ENCODE results near the gene SPPL2B.
"Not testable (repeated sequence)": the region's sequence is repeated elsewhere in the genome, so short reads cannot be mapped to it uniquely, and the experiment has no call there.

The SPPL2B gene

DNA sequence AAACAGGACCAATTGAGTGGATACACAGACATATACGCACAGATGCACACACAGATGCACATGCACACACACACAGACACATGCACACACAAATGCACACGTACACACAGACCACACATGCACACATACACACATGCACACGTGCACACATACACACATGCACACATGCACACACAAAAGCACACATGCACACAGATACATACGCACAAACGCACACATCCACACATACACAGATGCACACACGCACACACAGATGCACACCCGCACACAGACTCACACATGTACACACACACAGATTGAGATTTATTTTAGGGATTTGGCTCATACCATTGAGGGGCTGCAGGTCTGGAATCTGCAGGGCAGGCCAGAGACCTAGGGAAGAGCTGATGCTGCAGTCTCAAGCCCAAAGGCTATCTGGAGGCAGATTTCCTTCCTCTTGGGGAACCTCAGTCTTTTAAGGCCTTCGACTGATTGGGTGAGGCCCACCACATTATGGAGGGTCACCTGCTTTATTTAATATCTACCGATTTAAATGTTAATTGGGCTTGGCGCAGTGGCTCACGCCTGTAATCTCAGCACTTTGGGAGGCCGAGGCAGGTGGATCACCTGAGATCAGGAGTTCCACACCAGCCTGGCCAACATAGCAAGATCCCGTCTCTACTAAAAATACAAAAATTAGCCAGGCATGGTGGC, 54.2 kb downstream of the SPPL2B start:
- no peak for DNase-seq

DNA sequence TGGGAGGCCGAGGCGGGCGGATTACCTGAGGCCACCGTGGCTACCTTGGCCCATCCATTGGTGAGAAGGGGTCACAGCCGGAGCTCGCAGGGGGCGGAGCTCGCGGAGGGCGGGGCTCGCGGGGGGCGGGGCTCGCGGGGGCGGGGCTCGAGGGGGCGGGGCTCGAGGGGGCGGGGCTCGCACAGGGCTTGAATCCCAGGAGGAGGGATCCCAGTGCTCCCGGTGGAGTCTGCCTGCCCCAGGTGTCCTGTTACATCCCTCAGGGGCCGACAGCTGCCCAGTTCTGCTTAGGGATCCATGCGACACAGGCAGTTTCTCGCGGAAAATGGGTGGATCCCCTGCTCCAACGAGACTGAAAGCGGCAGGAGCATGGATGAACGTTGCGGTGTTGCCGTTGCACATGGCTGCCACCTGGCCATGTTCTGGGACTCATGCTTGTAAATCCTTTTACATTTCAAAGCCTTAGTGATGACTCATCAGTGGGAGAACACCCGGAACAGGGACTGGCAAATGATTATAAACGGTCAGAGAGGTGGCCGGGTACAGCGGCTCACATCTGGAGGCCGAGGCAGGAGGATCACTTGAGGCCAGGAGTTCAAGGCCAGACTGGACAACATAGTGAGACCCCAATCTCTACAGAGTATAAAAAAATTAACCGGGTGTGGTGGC, 56.7 kb downstream of the SPPL2B start:
- no peak for DNase-seq

DNA sequence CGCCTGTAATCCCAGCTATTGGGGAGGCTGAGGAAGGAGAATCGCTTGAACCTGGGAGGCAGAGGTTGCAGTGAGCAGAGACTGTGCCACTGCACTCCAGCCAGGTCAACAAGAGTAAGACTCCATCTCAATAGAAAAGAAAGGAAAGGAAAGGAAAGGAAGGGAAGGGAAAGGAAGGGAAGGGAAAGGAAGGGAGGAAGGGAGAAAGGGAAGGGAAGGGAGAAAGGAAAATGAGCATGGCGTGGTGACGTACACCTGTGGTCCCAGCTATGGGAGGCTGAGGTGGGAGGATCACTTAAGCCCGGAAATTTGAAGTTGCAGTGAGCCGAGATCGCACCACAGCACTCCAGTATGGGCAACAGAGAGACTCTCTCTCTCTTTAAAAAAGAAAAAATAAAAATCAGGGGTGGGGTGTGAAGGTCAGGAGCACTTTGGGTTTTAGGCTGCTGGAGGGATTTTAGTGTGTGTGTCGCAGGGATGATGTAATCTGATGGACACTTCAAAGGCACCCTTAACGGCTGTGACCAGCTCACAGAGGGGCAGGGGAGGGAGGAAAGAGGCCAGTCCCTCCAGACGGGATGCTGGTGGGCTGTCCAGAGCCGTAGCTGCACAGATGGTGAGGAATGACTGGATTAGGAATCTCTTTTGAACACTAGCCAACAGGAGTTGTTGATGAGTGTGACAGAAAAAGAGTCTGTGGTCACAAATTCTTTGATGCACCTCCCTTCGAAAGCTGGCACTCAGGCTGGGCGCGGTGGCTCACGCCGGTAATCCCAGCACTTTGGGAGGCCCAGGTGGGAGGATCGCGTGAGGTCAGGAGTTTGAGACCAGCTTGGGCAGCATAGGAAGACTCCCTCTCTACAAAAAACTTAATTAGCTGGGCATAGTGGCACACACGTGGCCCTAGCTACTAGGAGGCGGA, 59.1 kb downstream of the SPPL2B start:
- no peak for DNase-seq

DNA sequence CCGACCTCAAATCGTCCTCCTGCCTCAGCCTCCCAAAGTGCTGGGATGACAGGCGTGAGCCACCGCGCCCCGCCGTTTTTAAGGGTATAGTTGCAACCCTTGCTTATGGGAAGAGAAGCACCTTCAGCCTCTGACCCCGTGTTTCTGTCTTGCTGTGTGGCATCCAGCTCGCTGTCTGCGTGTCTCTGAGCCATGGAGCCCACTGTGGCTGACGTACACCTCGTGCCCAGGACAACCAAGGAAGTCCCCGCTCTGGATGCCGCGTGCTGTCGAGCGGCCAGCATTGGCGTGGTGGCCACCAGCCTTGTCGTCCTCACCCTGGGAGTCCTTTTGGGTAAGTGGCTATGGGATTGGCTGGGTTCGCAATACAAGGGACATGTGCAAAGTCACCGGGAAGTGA, 61.1 kb downstream of the SPPL2B start:
- no peak for DNase-seq

DNA sequence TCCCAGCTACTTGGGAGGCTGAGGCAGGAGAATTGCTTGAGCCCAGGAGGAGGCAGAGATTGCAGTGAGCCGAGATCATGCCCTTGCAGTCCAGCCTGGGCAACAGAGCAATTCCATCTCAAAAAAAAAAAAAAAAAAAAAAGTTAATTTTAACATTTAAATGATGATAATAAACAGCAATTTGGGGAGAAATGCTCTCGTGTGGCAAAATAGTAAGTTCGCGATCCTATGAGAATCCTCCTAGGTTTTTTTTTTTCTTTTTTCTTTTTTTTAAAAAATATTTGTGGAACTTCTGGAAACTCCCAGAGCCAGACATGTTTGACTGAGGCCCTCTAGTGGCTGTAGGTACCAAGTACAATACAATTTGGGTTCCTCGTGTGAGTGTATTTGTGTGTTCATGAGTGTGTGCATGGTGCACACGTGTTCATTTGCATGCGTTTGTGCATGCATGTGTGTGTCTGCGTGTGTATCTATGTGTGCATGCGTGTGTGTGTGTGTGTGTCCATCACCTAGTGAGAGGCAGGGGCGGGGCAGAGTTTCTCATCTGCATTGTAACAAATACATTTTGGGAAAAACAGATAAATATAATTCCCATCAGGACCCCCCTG, 62.7 kb downstream of the SPPL2B start:
- DNase-seq: peak; percentile 82

DNA sequence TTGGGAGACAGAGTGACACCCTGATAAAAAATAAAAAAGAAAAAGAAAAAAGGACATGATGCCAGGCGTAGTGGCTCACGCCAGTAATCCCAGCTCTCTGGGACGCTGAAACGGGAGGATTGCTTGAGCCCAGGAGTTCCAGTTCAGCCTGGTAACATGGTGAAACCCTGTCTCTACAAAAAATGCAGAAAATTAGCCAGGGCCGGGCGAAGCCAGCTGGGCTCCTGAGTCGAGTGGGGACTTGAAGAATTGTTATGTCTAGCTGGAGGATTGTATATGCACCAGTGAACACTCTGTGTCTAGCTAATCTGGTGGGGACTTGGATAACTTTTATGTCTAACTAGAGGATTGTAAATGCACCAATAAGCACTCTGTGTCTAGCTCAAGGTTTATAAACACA, 63.9 kb downstream of the SPPL2B start:
- DNase-seq: no peak

DNA sequence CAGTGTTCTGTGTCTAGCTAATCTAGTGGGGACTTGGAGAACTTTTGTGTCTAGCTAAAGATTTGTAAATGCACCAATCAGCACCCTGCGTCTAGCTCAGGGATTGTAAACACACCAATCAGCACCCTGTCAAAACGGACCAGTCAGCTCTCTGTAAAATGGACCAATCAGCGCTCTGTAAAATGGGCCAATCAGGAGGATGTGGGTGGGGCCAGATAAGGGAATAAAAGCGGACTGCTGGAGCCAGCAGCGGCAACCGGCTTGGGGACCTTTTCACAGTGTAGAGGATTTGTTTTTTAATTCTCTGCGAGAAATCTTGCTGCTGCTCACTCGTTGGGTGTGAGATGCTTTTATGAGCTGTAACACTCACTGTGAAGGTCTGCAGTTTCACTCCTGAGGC, 64.4 kb downstream of the SPPL2B start:
- peak; percentile 21 for DNase-seq

DNA sequence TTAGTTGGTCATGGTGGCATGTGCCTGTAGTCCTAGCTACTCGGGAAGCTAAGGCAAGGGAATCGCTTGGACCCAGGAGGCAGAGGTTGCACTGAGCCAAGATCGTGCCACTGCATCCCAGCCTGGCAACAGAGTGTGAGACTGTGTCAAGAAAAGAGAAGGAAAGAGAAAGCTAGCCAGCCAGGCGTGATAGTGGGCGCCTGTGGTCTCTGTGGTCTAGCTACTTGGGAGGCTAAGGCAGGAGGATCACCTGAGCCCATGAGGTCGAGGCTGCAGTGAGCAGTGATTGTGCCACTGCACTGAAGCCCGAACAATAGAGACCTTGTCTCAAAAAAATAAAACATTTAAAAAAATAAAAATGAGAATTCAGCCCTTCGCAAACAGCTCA, 65.6 kb downstream of the SPPL2B start:
- DNase-seq: no peak

DNA sequence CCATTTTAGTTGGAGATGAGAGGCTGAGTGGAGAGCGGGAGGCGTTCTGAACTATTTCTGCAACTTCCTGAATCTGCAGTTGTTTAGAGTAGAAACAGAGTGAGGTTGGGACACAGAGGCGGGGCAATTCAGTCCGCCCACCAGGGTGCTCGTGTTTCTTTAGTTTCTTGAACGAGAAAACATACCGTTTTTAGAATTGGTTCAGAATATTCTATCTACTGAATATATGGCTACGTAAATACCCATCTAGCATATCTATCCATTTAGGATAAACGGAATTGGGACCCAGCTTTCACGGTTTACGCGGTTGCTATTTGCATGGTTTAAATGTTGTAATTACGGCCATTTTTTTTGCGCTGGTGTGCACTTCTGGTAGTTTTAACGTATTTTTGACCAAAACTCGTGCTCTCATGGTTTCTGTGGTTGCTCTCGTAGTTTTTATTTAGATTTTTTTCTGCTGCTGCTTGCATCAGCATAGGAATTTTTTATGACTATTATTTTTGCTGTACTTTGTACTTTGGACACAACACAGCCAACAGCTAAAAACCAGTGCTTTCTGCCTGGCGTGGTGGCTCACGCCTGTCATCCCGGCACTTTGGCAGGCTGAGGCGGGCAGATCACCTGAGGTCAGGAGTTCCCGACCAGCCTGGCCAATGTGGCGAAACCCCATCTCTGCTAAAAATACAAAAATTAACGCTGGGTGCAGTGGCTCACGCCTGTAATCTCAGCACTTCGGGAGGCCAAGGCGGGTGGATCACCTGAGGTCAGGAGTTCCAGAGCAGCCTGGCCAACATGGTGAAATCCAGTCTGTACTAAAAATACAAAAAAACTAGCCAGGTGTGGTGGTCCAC, 66.2 kb downstream of the SPPL2B start:
- DNase-seq: no peak

DNA sequence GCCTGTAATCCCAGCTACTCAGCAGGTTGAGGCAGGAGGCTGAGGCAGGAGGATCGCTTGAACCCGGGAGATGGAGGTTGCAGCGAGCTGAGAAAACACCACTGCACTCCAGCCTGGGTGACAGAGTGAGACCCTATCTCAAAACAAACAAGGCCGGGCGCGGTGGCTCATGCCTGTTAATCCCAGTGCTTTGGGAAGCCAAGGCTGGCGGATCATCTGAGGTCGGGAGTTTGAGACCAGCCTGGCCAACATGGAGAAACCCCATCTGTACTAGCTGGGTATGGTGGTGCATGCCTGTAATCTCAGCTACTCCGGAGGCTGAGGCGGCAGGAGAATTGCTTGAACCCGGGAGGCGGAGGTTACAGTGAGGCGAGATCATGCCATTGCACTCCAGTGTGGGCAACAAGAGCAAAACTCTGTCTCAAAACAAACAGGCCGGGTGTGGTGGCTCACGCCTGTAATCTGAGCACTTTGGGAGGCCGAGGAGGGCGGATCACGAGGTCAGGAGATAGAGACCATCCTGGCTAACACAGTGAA, 66.9 kb downstream of the SPPL2B start:
- not testable (repeated sequence) for DNase-seq

DNA sequence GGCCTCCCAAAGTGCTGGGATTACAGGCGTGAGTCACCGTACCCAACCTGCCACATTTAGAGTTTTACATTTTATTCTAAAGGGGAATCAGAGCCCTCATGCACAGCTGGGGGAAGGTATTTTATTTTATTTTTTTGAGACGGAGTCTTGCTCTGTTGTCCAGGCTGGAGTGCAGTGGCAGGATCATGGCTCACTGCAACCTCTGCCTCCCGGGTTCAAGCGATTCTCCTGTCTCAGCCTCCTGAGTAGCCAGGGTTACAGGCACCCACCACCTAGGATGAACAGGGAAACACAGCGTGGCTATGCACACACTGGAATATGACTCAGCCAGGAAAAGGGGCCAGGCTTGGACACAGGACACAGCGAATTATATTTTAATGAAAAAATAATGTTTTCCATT, 68.7 kb downstream of the SPPL2B start:
- DNase-seq: not testable (repeated sequence)

DNA sequence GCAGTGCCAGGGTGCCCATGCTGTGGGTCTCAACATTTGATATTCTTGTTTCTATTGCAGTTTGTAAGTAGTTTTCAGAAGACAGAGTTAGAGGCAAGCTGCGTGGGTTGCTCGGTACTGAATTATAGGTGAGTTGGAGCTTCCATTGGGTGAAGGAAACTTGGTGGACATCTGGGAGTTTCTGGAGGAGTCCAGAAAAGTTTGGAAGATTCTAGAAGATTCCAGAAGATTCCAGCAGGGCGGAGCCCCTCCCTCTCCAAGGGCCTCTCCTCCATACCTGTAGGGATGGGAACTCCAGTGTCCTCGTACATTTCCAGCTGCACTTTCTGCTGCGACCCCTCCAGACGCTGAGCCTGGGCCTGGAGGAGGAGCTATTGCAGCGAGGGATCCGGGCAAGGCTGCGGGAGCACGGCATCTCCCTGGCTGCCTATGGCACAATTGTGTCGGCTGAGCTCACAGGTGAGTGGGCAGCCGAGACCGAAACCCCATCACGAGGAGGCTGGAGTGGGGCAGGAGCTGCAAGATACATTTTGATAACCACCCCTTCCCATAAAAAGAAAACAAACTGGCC, 70.3 kb downstream of the SPPL2B start:
- DNase-seq: no peak

DNA sequence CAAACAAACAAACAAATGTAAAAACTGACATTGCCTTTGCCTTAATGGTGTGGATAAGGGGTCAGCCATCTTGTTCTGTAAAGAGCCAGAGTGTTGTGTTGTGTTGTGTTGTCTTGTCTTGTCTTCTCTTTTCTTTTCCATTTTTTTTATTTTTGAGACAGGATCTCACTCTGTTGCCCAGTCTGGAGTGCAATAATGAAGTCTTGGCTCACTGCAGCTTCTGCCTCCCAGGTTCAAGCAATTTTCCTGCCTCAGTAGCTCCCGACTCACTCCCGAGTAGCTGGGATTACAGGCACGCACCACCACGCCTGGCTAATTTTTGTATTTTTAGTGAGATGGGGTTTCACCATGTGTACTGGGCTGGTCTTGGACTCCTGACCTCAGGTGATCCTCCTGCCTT, 71.1 kb downstream of the SPPL2B start:
- DNase-seq: no peak

Measured in hematopoietic multipotent progenitor cell treated with erythropoietin and hydrocortisone succinate and interleukin-3 and kit ligand, for 8 days (in vitro differentiated cells).